Upper lobe of left lung (tissue), 6 donors: ENCODE measurements around the gene SORCS1. TPM values are rescaled to one million over a fixed set of nuclear protein-coding genes. Genes with fewer than 3 reads are reported as not detected.

ENCODE experiments used
- ATAC-seq, 2 donors: fragments of 200-7000 bp; cut with Tn5 transposase; one replicate each; pipeline ENCODE4 v1.9.1; 2022; ENCODE audit warnings: mild to moderate bottlenecking in 2 of 2, moderate library complexity in 2 of 2; ENCODE audit not compliant: low FRiP score in 2 of 2
- DNase-seq, 2 donors: peaks; one replicate each; pipeline ENCODE4 v3.0.0-alpha.2; 2019 to 2020
- H3K27ac ChIP-seq, 4 donors: fragments of 200-600 bp; sonication (generic); one replicate each; pipeline ENCODE4 v1.5.1; 2016 to 2019
- H3K27me3 ChIP-seq, 4 donors: fragments of 200-600 bp; sonication (generic); one replicate each; pipeline ENCODE4 v1.5.1; 2017 to 2019
- H3K36me3 ChIP-seq, 4 donors: fragments of 200-600 bp; sonication (generic); one replicate each; pipeline ENCODE4 v1.5.1; 2016 to 2019
- H3K4me1 ChIP-seq, 4 donors: fragments of 200-600 bp; sonication (generic); one replicate each; pipeline ENCODE4 v1.5.1; 2018 to 2019
- H3K4me3 ChIP-seq, 4 donors: fragments of 200-600 bp; sonication (generic); one replicate each; pipeline ENCODE4 v1.5.1; 2017 to 2019; ENCODE audit warnings: mild to moderate bottlenecking in 2 of 4, moderate library complexity in 1 of 4
- H3K9me3 ChIP-seq, 4 donors: fragments of 200-600 bp; sonication (generic); one replicate each; pipeline ENCODE4 v1.5.1; 2018 to 2019
- CTCF ChIP-seq, 6 experiments: fragments of 450-650 bp in 4 of 6; fragments of 200-600 bp in 2 of 6; sonication (generic) in 2 of 6; IDR thresholded peaks; one replicate each; pipeline ENCODE4 v1.5.1; 2016 to 2019; ENCODE audit warnings: antibody characterized with exemption in 6 of 6
- EP300 ChIP-seq, 4 donors: sonication (generic); formaldehyde crosslinking; IDR thresholded peaks; one replicate each; pipeline ENCODE4 v1.5.1; 2017; ENCODE audit warnings: antibody characterized with exemption in 4 of 4, control low read depth in 2 of 4
- POLR2A ChIP-seq, 4 donors: fragments of 450-650 bp; IDR thresholded peaks; one replicate each; pipeline ENCODE4 v1.5.1; 2016 to 2017; ENCODE audit warnings: antibody characterized with exemption in 4 of 4, mild to moderate bottlenecking in 2 of 4
- POLR2AphosphoS5 ChIP-seq, 2 donors: sonication (generic); formaldehyde crosslinking; IDR thresholded peaks; one replicate each; pipeline ENCODE4 v1.5.1; 2017; ENCODE audit warnings: antibody characterized with exemption in 2 of 2
- WGBS, 2 donors: methylation state at CpG; one replicate each; pipeline ENCODE4 v1.1.5; 2017 to 2018; 5-methylcytosine and 5-hydroxymethylcytosine counted together
- total RNA-seq, 6 donors: library from RNA; depleted of rRNA in 4 of 6; stranded (reverse); fragments of >200 nt in 4 of 6; gene quantifications; one replicate each; pipeline versions ENCODE4 v1.1.0 to v1.2.1, GENCODE V29; 2016 to 2021
- donor health status: DM: no; HTN: no; CAD: no; lungs with moderate emphysema.
- donor health status: DM: no; HTN: yes; CAD: no; lungs with severe emphysema.

The SORCS1 gene
- total RNA-seq, 6 donors from 2014 or later: 0.10 to 0.77 (median 0.10) TPM; not detected in 3

GRCh38 chr10:106872176-106872575 is 292.3 kb downstream of the SORCS1 start:
- ATAC-seq (no peak), DNase-seq (no peak)
- no peak overlapping the region for H3K4me3 ChIP-seq
- TF ChIP-seq POLR2AphosphoS5 (IDR thresholded peaks at IDR 0.05) (no peak), CTCF (IDR thresholded peaks at IDR 0.05) (no peak), POLR2A (IDR thresholded peaks at IDR 0.05) (no peak), EP300 (IDR thresholded peaks at IDR 0.05) (no peak)
- H3K36me3 ChIP-seq: no peaks in the 10 kb centered on the region
- H3K27me3 ChIP-seq: no peaks in the 10 kb centered on the region
- H3K27ac ChIP-seq: no peak overlapping the region
- no peaks in the 10 kb centered on the region for H3K9me3 ChIP-seq
- H3K4me1 ChIP-seq: no peaks in the 10 kb centered on the region
- 75 to 86% methylated on average over 2 of the region's 2 CpGs for WGBS, 2 donors

GRCh38 chr10:106866244-106866845 is 298.2 kb downstream of the SORCS1 start:
- ATAC-seq: peak in 1 of 2 donors; percentile 17
- no peaks in the 10 kb centered on the region for H3K9me3 ChIP-seq
- TF ChIP-seq POLR2A (IDR thresholded peaks at IDR 0.05): no peak
- no peak for TF ChIP-seq CTCF (IDR thresholded peaks at IDR 0.05)
- no peak for TF ChIP-seq POLR2AphosphoS5 (IDR thresholded peaks at IDR 0.05)
- no peak for TF ChIP-seq EP300 (IDR thresholded peaks at IDR 0.05)
- H3K36me3 ChIP-seq: no peaks in the 10 kb centered on the region
- WGBS, 2 donors: 77 to 82% methylated on average over 5 to 7 of the region's 7 CpGs
- H3K27ac ChIP-seq: no peak overlapping the region
- H3K27me3 ChIP-seq: no peaks in the 10 kb centered on the region
- DNase-seq: no peak
- H3K4me3 ChIP-seq: no peak overlapping the region
- no peaks in the 10 kb centered on the region for H3K4me1 ChIP-seq

GRCh38 chr10:106864031-106864430 is 300.5 kb downstream of the SORCS1 start:
- Histone ChIP-seq H3K27me3 (no peaks in the 10 kb centered on the region), H3K36me3 (no peaks in the 10 kb centered on the region), H3K9me3 (no peaks in the 10 kb centered on the region), H3K27ac (no peak overlapping the region), H3K4me3 (no peak overlapping the region), H3K4me1 (no peaks in the 10 kb centered on the region)
- ATAC-seq (no peak), DNase-seq (no peak)
- TF ChIP-seq CTCF (IDR thresholded peaks at IDR 0.05): no peak
- TF ChIP-seq POLR2A (IDR thresholded peaks at IDR 0.05): no peak
- TF ChIP-seq EP300 (IDR thresholded peaks at IDR 0.05): no peak
- no peak for TF ChIP-seq POLR2AphosphoS5 (IDR thresholded peaks at IDR 0.05)
- 92 to 93% methylated on average over 8 of the region's 8 CpGs for WGBS, 2 donors

- 75 to 77% methylated on average over 2 of the region's 2 CpGs for WGBS, 2 donors
- H3K4me1 ChIP-seq: no peaks in the 10 kb centered on the region
- no peak for DNase-seq
- H3K4me3 ChIP-seq: no peak overlapping the region
- H3K36me3 ChIP-seq: no peaks in the 10 kb centered on the region
- no peak for ATAC-seq
- H3K27ac ChIP-seq: no peak overlapping the region
- TF ChIP-seq CTCF (IDR thresholded peaks at IDR 0.05) (no peak), POLR2AphosphoS5 (IDR thresholded peaks at IDR 0.05) (no peak), EP300 (IDR thresholded peaks at IDR 0.05) (no peak), POLR2A (IDR thresholded peaks at IDR 0.05) (no peak)
- H3K27me3 ChIP-seq: no peaks in the 10 kb centered on the region
- H3K9me3 ChIP-seq: no peaks in the 10 kb centered on the region
These were observed 301.0 kb downstream of the SORCS1 start for GRCh38 chr10:106863549-106863948.
